PC-3 (cell line): ENCODE data around the gene UBE2R2.

ENCODE experiments used
- EZH2 ChIP-seq: fragments of 300-600 bp; sonication (generic); IDR thresholded peaks from one replicate; pipeline ENCODE4 v1.6.1; 2017; ENCODE audit warnings: antibody characterized with exemption, mild to moderate bottlenecking, low read length; ENCODE audit not compliant: unreplicated experiment
- EZH2phosphoT487 ChIP-seq: fragments of 300-600 bp; sonication (generic); IDR thresholded peaks from 2 replicates; pipeline ENCODE4 v1.6.1; 2018; ENCODE audit warnings: mild to moderate bottlenecking, antibody characterized with exemption, low read length, borderline replicate concordance
- TF ChIP-seq, protein P1 (sequence below): fragments of 300-600 bp; sonication (generic); conservative IDR thresholded peaks from 2 replicates; pipeline ENCODE4 v1.5.1; 2017; ENCODE audit warnings: antibody characterized with exemption, low read depth, mild to moderate bottlenecking, low read length

DNA sequence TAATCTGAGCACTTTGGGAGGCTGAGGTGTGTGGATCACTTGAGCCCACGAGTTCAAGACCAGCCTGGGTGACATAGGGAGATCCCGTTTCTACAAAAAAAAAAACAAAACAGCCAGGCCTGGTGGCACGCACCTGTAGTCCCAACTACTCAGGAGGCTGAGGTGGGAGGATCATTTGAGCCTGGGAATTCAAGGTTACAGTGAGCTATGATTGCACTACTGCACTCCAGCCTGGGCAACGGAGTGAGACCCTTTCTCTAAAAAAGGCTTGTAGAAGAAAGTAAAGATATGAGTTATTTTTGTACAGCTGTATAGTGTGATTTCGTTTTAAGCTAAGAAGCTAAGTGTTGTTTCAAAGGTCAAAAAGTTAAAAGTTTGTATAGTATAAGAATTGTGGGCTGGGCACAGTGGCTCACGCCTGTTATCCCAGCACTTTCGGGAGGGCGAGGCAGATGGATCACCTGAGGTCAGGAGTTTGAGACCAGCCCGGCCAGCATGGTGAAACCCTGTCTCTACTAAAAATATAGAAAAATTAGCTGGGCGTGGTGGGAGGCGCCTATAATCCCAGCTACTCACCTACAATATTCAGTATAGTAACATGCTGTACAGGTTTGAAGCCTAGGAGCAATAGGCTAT, 18.8 kb downstream of the UBE2R2 start:
- TF ChIP-seq, protein P1, sequence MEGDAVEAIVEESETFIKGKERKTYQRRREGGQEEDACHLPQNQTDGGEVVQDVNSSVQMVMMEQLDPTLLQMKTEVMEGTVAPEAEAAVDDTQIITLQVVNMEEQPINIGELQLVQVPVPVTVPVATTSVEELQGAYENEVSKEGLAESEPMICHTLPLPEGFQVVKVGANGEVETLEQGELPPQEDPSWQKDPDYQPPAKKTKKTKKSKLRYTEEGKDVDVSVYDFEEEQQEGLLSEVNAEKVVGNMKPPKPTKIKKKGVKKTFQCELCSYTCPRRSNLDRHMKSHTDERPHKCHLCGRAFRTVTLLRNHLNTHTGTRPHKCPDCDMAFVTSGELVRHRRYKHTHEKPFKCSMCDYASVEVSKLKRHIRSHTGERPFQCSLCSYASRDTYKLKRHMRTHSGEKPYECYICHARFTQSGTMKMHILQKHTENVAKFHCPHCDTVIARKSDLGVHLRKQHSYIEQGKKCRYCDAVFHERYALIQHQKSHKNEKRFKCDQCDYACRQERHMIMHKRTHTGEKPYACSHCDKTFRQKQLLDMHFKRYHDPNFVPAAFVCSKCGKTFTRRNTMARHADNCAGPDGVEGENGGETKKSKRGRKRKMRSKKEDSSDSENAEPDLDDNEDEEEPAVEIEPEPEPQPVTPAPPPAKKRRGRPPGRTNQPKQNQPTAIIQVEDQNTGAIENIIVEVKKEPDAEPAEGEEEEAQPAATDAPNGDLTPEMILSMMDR, result no peak
- TF ChIP-seq EZH2 (no peak), EZH2phosphoT487 (no peak)
